Measurements from ENCODE around the gene RANBP9.

The RANBP9 gene

GRCh38 chr6:13614926-13615791 is 96.5 kb downstream of the RANBP9 start, which contains the start of gene NOL7:
Gene NOL7 (plus strand): TSS chr6:13615335. CDS start chr6:13615359, 24 bp downstream.
- peak within 1 kb of the TSS; percentile 71 for H3K4me3 ChIP-seq (ENCODE audit: low read depth, low read length)
- peak; percentile 96 for DNase-seq (ENCODE audit: low read depth)

GRCh38 chr6:13614126-13614925 is 97.3 kb downstream of the RANBP9 start:
- peak overlapping the region; percentile 71 for H3K4me3 ChIP-seq (ENCODE audit: low read depth, low read length)
- DNase-seq (ENCODE audit: low read depth): peak; percentile 11

- no peak for DNase-seq (ENCODE audit: low read depth)
- no peak overlapping the region for H3K4me3 ChIP-seq (ENCODE audit: low read depth, low read length)
Measured at GRCh38 chr6:13613029-13613594, 98.5 kb downstream of the RANBP9 start.

- DNase-seq (ENCODE audit: low read depth): no peak
- no peak overlapping the region for H3K4me3 ChIP-seq (ENCODE audit: low read depth, low read length)
Measured at GRCh38 chr6:13611715-13612114, 99.9 kb downstream of the RANBP9 start.

GRCh38 chr6:13605634-13606033 is 106.0 kb downstream of the RANBP9 start:
- no peak overlapping the region for H3K4me3 ChIP-seq (ENCODE audit: low read depth, low read length)
- DNase-seq (ENCODE audit: low read depth): no peak

GRCh38 chr6:13604546-13605416 is 106.9 kb downstream of the RANBP9 start:
- DNase-seq (ENCODE audit: low read depth): no peak
- H3K4me3 ChIP-seq (ENCODE audit: low read depth, low read length): no peak overlapping the region

GRCh38 chr6:13604135-13604534 is 107.5 kb downstream of the RANBP9 start:
- DNase-seq (ENCODE audit: low read depth): no peak
- H3K4me3 ChIP-seq (ENCODE audit: low read depth, low read length): no peak overlapping the region

- no peak overlapping the region for H3K4me3 ChIP-seq (ENCODE audit: low read depth, low read length)
- no peak for DNase-seq (ENCODE audit: low read depth)
Measured at GRCh38 chr6:13600036-13600435, 111.6 kb downstream of the RANBP9 start.

- no peak for DNase-seq (ENCODE audit: low read depth)
- H3K4me3 ChIP-seq (ENCODE audit: low read depth, low read length): no peak overlapping the region
Measured at GRCh38 chr6:13597073-13597472, 114.6 kb downstream of the RANBP9 start.

GRCh38 chr6:13593720-13594119 is 117.9 kb downstream of the RANBP9 start:
- no peak overlapping the region for H3K4me3 ChIP-seq (ENCODE audit: low read depth, low read length)
- DNase-seq (ENCODE audit: low read depth): no peak

- H3K4me3 ChIP-seq (ENCODE audit: low read depth, low read length): no peak overlapping the region
- no peak for DNase-seq (ENCODE audit: low read depth)
Measured at GRCh38 chr6:13593103-13593502, 118.5 kb downstream of the RANBP9 start.

GRCh38 chr6:13591205-13591921 is 120.3 kb downstream of the RANBP9 start:
- no peak for DNase-seq (ENCODE audit: low read depth)
- no peak overlapping the region for H3K4me3 ChIP-seq (ENCODE audit: low read depth, low read length)

GRCh38 chr6:13590574-13591153 is 121.0 kb downstream of the RANBP9 start:
- no peak for DNase-seq (ENCODE audit: low read depth)
- H3K4me3 ChIP-seq (ENCODE audit: low read depth, low read length): no peak overlapping the region

GRCh38 chr6:13589801-13590200 is 121.8 kb downstream of the RANBP9 start:
- H3K4me3 ChIP-seq (ENCODE audit: low read depth, low read length): no peak overlapping the region
- DNase-seq (ENCODE audit: low read depth): no peak

GRCh38 chr6:13586603-13587542 is 124.8 kb downstream of the RANBP9 start:
- no peak for DNase-seq (ENCODE audit: low read depth)
- no peak overlapping the region for H3K4me3 ChIP-seq (ENCODE audit: low read depth, low read length)

GRCh38 chr6:13581700-13582229 is 129.9 kb downstream of the RANBP9 start:
- DNase-seq (ENCODE audit: low read depth): no peak
- H3K4me3 ChIP-seq (ENCODE audit: low read depth, low read length): no peak overlapping the region

GRCh38 chr6:13579911-13580310 is 131.7 kb downstream of the RANBP9 start:
- DNase-seq (ENCODE audit: low read depth): no peak
- H3K4me3 ChIP-seq (ENCODE audit: low read depth, low read length): no peak overlapping the region

Data from skeletal muscle cell (primary cell).